ENCODE data around the gene SV2B. TPM values are rescaled to one million over a fixed set of nuclear protein-coding genes. Genes with fewer than 3 reads are reported as not detected.

The SV2B gene
- total and polyA plus RNA-seq, 8 donors = 0.06 to 1.7 (median 0.23) TPM; not detected in 3

DNA sequence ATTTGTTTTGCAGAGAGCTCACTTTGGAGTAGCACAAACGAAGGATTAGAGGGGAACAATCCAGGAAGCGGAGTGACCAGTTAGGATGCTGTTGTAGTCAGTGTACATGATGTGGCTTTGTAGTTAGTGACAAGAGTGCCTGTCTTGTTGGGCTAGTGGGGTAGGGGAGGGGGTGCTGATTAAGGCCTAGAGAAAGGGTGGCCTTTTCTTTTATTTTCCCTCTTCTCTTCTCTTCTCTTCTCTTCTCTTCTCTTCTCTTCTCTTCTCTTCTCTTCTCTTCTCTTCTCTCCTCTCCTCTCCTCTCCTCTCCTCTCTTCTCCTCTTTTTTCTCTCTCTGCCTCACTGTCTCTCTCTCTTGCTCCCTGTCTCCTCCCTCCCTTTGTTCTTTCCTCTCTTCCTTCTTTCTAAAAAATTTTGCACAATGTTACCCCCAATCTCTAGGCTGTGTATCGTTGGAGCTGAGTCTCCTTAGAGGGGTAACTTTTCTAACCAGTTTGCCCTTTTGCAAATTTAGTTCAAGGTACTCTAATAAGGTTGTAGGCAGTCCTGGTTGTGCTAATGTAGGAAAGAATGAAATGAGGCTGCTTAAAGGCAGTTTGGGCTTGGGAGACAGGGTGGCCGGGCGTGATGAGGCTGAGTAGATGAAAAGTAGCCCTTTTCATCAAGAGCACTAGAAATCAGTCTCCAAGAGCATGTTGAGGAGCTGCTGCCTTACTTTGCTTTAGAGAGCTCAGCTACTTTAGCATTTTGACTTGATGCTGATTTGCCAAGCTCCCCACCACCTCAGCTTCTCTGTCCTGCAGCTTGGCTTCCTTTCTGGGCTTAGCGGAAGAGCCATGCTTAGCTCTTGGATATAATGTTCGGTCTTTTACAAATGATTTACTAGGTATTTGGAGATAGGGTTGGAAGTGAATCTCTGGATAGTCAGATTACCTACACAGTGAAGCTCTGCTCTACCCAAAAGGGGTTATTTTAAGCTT lies 58.6 kb downstream of the SV2B start:
- Histone ChIP-seq H3K9me3 (peaks cover 0 to 5% (median 0%) of the 10 kb centered on the region in 4 donors), H3K36me3 (no peaks in the 10 kb centered on the region), H3K27me3 (peaks cover 0 to 16% (median 0%) of the 10 kb centered on the region in 3 donors), H3K4me3 (no peak overlapping the region), H3K4me1 (no peaks in the 10 kb centered on the region), H3K27ac (no peak overlapping the region)
- DNase-seq = no peak
- intact Hi-C loops (cut with DNase I; ENCODE audit: low total_unique reads) = no loop called here
- 76 to 82% (median 80%) methylated on average over 7 of the region's 7 CpGs for WGBS, 5 donors
- no peak for TF ChIP-seq CTCF (IDR thresholded peaks at IDR 0.05)

DNA sequence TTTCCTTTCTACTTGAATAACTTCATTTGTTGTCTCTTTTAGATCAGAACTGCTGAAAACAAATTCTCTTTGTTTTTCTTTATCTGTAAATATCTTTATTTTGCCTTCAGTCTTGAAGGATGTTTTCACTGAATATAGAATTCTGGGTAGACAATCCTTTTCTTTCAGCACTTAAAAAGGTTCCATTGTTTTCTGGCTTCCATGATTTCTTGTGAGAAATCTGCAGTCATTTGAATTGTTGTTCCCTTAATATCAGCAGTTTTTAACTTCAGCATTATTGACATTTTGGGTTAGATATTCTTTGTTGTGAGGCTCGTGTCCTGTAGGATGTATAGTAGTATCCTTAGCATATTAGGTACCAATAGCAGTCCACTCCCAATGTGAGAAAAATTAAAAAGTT lies 65.8 kb downstream of the SV2B start:
- no peak for DNase-seq
- H3K27ac ChIP-seq = no peak overlapping the region
- peaks cover 0 to 39% (median 23%) of the 10 kb centered on the region in 4 donors for H3K9me3 ChIP-seq
- H3K36me3 ChIP-seq = no peaks in the 10 kb centered on the region
- H3K27me3 ChIP-seq = no peaks in the 10 kb centered on the region
- TF ChIP-seq POLR2A (IDR thresholded peaks at IDR 0.05) (no peak), POLR2AphosphoS5 (IDR thresholded peaks at IDR 0.05) (no peak), EP300 (IDR thresholded peaks at IDR 0.05) (no peak), CTCF (IDR thresholded peaks at IDR 0.05) (no peak)
- intact Hi-C loops (cut with DNase I; ENCODE audit: low total_unique reads) = no loop called here
- H3K4me1 ChIP-seq = no peaks in the 10 kb centered on the region
- no peak overlapping the region for H3K4me3 ChIP-seq
- 76 to 92% (median 82%) methylated on average over 1 of the region's 1 CpG for WGBS, 5 donors

DNA sequence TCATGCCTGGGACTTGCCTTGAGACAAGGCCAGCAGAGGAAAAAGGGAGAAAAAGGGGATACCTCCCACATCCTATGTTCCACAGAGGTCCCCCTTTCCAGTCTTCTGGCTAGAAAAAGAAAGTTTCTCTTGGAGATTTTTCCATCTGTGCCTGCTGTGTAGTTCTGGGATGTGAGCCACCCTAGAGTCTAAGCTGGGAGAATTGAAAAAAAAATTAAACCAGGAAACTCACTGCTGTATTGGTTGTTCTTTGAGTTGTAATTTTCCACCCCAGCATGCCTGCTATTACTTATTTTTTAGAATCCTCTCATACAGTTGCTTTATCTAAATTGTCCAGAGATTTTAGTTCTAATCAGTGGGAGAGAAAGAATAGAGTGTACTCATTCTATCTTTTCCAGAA lies 68.4 kb downstream of the SV2B start:
- DNase-seq = no peak
- H3K4me1 ChIP-seq = no peaks in the 10 kb centered on the region
- TF ChIP-seq CTCF (IDR thresholded peaks at IDR 0.05) (no peak), EP300 (IDR thresholded peaks at IDR 0.05) (no peak), POLR2AphosphoS5 (IDR thresholded peaks at IDR 0.05) (no peak), POLR2A (IDR thresholded peaks at IDR 0.05) (no peak)
- H3K27me3 ChIP-seq = peaks cover 0 to 11% (median 0%) of the 10 kb centered on the region in 3 donors
- H3K9me3 ChIP-seq = peaks cover 0 to 39% (median 20%) of the 10 kb centered on the region in 4 donors
- intact Hi-C loops (cut with DNase I; ENCODE audit: low total_unique reads) = no loop called here
- H3K36me3 ChIP-seq = no peaks in the 10 kb centered on the region
- H3K27ac ChIP-seq = no peak overlapping the region
- H3K4me3 ChIP-seq = no peak overlapping the region

- no peak for DNase-seq
- Histone ChIP-seq H3K9me3 (peaks cover 0 to 16% (median 6%) of the 10 kb centered on the region in 4 donors), H3K4me3 (no peak overlapping the region), H3K27me3 (peaks cover 0 to 11% (median 0%) of the 10 kb centered on the region in 3 donors), H3K4me1 (no peaks in the 10 kb centered on the region), H3K36me3 (no peaks in the 10 kb centered on the region), H3K27ac (no peak overlapping the region)
- intact Hi-C loops (cut with DNase I; ENCODE audit: low total_unique reads) = no loop called here
- TF ChIP-seq EP300 (IDR thresholded peaks at IDR 0.05) = no peak
- no peak for TF ChIP-seq CTCF (IDR thresholded peaks at IDR 0.05)
- no peak for TF ChIP-seq POLR2A (IDR thresholded peaks at IDR 0.05)
- no peak for TF ChIP-seq POLR2AphosphoS5 (IDR thresholded peaks at IDR 0.05)
- WGBS, 5 donors = 68 to 81% (median 75%) methylated on average over 9 of the region's 9 CpGs
Measured at GRCh38 chr15:91171334-91171733, 71.3 kb downstream of the SV2B start.

Measured in stomach (tissue), 9 donors.